IPS-20b (cell line): Measurements from ENCODE around the gene STIMATE.

ENCODE experiments used
- H3K27ac ChIP-seq: one replicate; pipeline ENCODE4 v1.5.1; 2013; ENCODE audit warnings: low read length
- H3K27me3 ChIP-seq: 2 replicates; pipeline ENCODE4 v1.6.1; 2013; ENCODE audit warnings: mild to moderate bottlenecking, low read length, inconsistent platforms; ENCODE audit not compliant: insufficient read depth
- H3K36me3 ChIP-seq: 2 replicates; pipeline ENCODE4 v1.6.1; 2013; ENCODE audit warnings: low read depth, mild to moderate bottlenecking, inconsistent platforms, low read length, moderate library complexity; ENCODE audit not compliant: insufficient read depth
- H3K4me1 ChIP-seq: 2 replicates; pipeline ENCODE4 v1.6.1; 2013; ENCODE audit warnings: mild to moderate bottlenecking, control low read depth, inconsistent platforms, low read length, moderate library complexity; ENCODE audit not compliant: insufficient read depth
- H3K4me3 ChIP-seq: 2 replicates; pipeline ENCODE4 v1.5.1; 2013; ENCODE audit warnings: mild to moderate bottlenecking, low read length, inconsistent platforms
- H3K9ac ChIP-seq: 2 replicates; pipeline ENCODE4 v1.6.1; 2013; ENCODE audit warnings: low read depth, mild to moderate bottlenecking, inconsistent platforms, low read length, moderate library complexity
- H3K9me3 ChIP-seq: 2 replicates; pipeline ENCODE4 v1.6.1; 2013; ENCODE audit warnings: mild to moderate bottlenecking, low read depth, low read length, inconsistent platforms; ENCODE audit not compliant: insufficient read depth

STIMATE gene

DNA sequence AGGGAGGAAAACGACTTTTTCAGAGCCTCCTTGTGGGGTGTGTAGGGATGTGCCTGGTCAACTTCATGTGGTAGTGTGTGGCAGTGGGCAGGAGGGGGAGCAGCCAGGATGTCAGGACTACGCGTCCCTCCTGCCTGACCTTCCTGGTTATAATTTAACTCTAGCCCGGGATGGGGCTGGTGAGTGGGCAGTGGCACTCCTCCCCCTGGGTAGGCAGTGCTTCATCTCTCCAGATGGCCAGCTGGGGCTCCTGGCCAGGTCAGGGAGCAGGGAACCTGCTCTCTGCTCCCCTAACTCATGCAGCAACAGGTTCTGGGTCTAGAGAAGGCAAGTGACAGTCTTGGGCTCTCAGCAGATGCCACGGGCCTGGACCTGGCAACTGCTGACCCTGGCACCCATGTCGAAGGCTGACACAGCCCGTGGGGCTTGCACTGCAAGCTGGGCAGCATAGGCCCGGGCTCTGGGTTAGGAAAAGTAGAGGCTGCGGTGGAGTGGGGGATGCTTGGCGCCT lies 69.4 kb downstream of the STIMATE start:
- H3K27me3 ChIP-seq: no peaks in the 10 kb centered on the region
- H3K4me3 ChIP-seq: no peak overlapping the region
- no peak overlapping the region for H3K27ac ChIP-seq
- no peaks in the 10 kb centered on the region for H3K9me3 ChIP-seq
- no peaks in the 10 kb centered on the region for H3K4me1 ChIP-seq
- no peak overlapping the region for H3K9ac ChIP-seq
- no peaks in the 10 kb centered on the region for H3K36me3 ChIP-seq

DNA sequence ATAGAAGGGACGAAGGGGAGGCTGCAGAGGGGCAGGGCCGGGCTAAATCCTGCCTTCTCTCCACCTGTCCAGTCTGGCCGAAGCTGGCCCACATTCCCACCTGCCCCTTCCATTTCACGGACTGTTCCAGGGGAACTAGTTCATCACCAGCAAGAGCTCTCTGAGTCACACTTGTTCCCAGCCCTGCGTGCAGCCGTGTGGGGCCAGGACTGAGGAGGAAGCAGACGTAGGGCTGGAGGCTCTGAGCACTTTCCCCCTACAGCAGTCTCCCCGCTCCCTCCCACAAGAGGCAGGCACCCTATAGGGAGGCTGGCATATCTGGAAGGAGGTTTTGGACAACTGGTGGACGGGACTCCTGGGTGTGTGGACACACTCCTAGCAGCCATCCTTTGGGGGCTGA lies 69.9 kb downstream of the STIMATE start:
- Histone ChIP-seq H3K27ac (no peak overlapping the region), H3K27me3 (no peaks in the 10 kb centered on the region), H3K4me1 (no peaks in the 10 kb centered on the region), H3K36me3 (no peaks in the 10 kb centered on the region), H3K4me3 (no peak overlapping the region), H3K9me3 (no peaks in the 10 kb centered on the region), H3K9ac (no peak overlapping the region)

DNA sequence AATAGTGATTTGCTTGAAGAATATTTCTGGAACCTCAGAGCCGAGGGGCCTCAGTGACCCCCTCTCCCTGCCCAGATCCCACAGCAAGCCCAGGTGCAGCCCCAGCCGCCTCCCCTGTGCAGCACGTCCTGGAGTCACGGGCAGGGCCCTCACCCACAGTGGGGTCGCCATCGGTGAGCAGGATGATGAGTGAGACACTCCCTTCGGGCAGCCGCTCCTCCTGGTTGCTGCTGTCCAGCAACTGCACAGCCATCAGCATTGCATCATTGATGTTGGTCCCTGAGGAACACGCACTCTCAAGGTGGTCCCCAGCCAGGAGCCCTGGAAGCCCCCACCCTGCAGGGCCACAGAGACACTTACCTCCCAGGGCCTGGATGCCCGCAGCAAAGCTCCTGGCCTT lies 73.3 kb downstream of the STIMATE start:
- Histone ChIP-seq H3K36me3 (no peaks in the 10 kb centered on the region), H3K4me3 (no peak overlapping the region), H3K27ac (no peak overlapping the region), H3K27me3 (no peaks in the 10 kb centered on the region), H3K9ac (no peak overlapping the region), H3K9me3 (no peaks in the 10 kb centered on the region), H3K4me1 (0 out of 2 replicates have a peak, but pooled peaks cover 4% of the 10 kb centered on the region)

DNA sequence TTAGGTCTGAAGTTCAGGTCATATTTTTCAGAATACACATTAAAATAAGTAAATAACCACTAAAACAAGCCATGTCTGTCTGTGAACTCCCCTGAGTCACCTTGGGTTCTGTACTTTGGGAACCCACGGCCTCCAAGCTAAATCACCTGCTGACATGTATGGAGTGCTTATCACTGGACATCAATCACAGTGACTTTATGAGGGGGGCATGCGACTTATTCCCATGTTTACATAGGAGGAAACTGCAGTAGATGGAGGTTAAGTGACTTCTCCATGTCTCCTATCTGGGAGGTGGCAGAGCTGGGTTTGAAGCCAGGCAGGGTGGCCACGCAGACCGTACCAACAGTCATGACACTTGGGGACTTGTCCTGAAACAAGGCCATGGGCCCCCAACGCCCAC lies 75.0 kb downstream of the STIMATE start:
- no peaks in the 10 kb centered on the region for H3K36me3 ChIP-seq
- no peak overlapping the region for H3K9ac ChIP-seq
- no peaks in the 10 kb centered on the region for H3K27me3 ChIP-seq
- H3K4me1 ChIP-seq: 0 out of 2 replicates have a peak, but pooled peaks cover 4% of the 10 kb centered on the region
- H3K27ac ChIP-seq: no peak overlapping the region
- H3K9me3 ChIP-seq: no peaks in the 10 kb centered on the region
- no peak overlapping the region for H3K4me3 ChIP-seq

DNA sequence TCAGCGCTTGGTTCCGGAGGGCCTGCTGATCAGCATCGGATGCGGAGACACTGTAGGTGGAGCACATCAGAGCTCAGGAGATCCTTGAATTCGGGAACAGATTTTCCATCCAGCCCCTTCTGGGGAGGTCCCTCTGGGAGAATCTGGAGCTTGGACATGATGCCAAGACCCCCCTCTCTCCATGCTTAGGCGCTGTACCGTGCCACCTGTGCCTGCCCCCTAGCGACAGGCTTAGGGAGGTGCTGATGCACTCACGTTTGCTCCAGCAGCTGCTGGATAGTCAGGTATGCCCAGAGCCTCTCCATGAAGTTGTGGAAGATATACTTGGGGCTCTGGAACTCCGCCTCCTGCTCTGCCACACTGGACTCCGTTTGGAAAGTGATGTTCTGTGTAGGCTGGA lies 76.6 kb downstream of the STIMATE start:
- H3K9ac ChIP-seq: no peak overlapping the region

DNA sequence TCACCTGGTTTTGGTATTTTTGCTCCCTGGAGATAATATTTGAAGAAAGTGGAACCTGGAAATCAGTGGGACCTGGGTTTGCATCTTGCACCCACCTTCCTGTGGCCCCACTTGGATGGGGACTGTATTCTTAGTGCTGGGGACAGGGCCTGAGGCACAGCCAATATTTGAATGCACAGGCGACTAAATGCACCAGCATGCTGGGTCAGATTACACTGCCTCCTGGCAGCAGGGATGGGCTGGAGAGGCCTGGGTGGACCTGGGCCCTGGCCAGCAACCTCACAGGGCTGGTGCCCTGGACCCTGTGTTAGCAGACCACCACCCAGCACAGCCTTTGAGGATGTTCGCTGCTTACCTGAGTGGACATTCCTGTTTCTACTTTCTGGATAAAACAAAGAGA lies 77.4 kb downstream of the STIMATE start:
- Histone ChIP-seq H3K27ac (no peak overlapping the region), H3K9ac (no peak overlapping the region), H3K4me1 (0 out of 2 replicates have a peak, but pooled peaks cover 4% of the 10 kb centered on the region)

More for the DNA sequence above, 76.6 kb downstream of the STIMATE start:
- 0 out of 2 replicates have a peak, but pooled peaks cover 4% of the 10 kb centered on the region for H3K4me1 ChIP-seq
- no peak overlapping the region for H3K4me3 ChIP-seq
- H3K36me3 ChIP-seq: no peaks in the 10 kb centered on the region
- no peaks in the 10 kb centered on the region for H3K27me3 ChIP-seq
- no peaks in the 10 kb centered on the region for H3K9me3 ChIP-seq
- no peak overlapping the region for H3K27ac ChIP-seq

DNA sequence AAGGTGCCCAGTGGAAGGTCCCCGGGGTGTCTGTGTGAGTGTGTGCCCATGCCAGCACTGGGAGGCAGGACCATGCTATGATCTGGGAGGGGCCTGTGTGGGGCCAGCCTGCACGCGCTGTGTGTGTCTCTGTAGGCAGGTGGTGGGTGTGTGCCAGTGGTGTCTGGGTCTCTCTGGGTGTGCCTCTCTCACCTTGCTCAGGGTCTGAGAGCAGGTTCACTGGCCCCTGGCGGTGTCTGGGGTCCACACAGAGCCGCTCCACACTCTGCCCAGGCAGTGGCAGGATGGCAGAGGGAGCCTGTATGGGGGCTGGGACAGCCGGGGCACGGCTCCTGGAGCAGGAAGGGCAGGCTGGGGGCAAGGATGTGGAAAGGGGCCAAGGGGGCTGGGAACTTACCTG lies 79.5 kb downstream of the STIMATE start:
- Histone ChIP-seq H3K27ac (no peak overlapping the region), H3K4me1 (0 out of 2 replicates have a peak, but pooled peaks cover 4% of the 10 kb centered on the region), H3K9me3 (no peaks in the 10 kb centered on the region), H3K27me3 (no peaks in the 10 kb centered on the region), H3K4me3 (no peak overlapping the region), H3K9ac (no peak overlapping the region), H3K36me3 (no peaks in the 10 kb centered on the region)

More for the DNA sequence above, 77.4 kb downstream of the STIMATE start:
- no peak overlapping the region for H3K4me3 ChIP-seq
- no peaks in the 10 kb centered on the region for H3K27me3 ChIP-seq
- H3K9me3 ChIP-seq: no peaks in the 10 kb centered on the region
- H3K36me3 ChIP-seq: no peaks in the 10 kb centered on the region

DNA sequence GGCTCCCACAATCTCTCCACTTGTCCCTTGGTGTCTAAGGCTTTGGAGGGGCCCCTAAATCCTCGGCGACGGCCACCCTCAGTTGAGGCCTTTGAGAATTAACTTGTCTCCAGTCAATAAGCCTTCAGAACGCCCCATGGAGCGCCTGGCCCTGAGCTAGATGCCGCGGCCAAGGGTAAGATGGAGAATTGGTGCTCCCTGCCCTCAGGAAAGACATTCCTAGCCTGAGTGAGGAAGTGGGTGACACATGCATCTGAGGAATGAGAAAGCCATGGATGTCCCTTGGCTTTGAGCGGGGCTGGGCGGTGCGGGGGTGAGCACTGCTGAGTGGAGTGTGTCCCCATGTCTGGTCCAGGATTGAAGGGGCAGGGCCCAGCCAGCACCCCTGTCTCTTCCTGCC lies 80.1 kb downstream of the STIMATE start:
- Histone ChIP-seq H3K4me1 (0 out of 2 replicates have a peak, but pooled peaks cover 4% of the 10 kb centered on the region), H3K27ac (no peak overlapping the region), H3K27me3 (no peaks in the 10 kb centered on the region), H3K36me3 (no peaks in the 10 kb centered on the region), H3K9ac (no peak overlapping the region), H3K9me3 (no peaks in the 10 kb centered on the region), H3K4me3 (no peak overlapping the region)

DNA sequence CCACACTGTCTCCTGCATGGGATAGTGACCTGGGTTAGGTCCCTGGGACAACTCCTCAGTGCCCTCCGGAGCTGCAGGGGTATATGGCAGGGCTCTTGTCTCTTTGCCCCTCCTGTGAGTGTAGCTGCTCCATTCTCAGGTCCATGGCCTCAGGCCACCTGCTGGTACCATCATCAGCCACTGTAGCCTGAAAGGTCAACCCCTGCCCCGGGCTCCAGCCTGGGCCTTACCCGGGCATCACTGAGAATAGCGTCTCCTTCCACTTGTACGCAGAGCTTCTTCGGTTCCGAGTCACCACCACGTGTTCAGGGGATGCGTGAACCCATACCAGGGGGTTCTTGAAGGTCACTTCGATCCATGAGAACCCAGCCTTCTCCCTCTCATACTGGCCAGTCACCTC lies 80.7 kb downstream of the STIMATE start:
- Histone ChIP-seq H3K4me1 (0 out of 2 replicates have a peak, but pooled peaks cover 4% of the 10 kb centered on the region), H3K4me3 (no peak overlapping the region), H3K27ac (no peak overlapping the region), H3K36me3 (no peaks in the 10 kb centered on the region), H3K9me3 (no peaks in the 10 kb centered on the region), H3K27me3 (no peaks in the 10 kb centered on the region), H3K9ac (no peak overlapping the region)

DNA sequence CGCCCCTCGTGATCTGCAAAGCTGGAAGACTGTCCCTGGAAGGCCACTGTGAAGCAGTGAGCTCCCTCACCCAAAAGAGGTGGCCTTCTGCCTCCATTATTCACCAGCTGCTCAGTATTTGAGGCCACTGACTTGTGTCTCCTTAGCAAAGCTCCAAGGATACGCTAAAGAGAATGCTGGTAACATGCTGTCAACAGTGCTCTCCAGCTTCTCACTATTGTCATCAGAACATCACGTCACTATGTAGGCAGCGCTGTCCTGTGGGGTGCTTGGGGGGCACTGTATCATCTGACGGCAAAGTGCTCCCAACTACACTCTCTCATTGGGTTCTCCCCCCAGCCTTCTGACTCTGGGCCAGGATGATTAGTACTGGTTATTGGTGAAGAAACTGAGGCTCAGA lies 81.1 kb downstream of the STIMATE start:
- no peaks in the 10 kb centered on the region for H3K9me3 ChIP-seq
- H3K27ac ChIP-seq: no peak overlapping the region
- H3K9ac ChIP-seq: no peak overlapping the region
- no peaks in the 10 kb centered on the region for H3K36me3 ChIP-seq
- no peak overlapping the region for H3K4me3 ChIP-seq
- H3K4me1 ChIP-seq: 0 out of 2 replicates have a peak, but pooled peaks cover 4% of the 10 kb centered on the region
- no peaks in the 10 kb centered on the region for H3K27me3 ChIP-seq

DNA sequence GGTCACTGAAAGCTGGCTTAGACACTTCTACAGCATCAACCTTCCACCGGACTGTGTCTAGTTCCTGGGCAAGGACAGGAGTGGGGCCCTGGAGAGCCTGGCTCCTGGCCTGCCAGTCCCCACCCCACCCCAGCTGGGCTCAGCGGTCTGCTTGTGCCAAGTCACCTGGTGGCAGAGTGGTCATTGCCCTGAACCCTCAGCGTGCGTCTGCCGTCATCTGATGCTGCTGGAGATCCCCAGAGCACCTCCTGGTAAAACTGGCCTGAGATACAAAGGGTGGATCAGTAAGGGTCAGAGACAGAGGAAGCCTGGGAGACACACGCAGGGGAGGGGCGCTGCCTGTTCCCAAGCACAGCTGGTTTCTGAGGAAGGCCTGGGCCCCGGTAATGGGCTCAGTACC lies 83.5 kb downstream of the STIMATE start:
- Histone ChIP-seq H3K9ac (no peak overlapping the region), H3K27ac (no peak overlapping the region), H3K27me3 (no peaks in the 10 kb centered on the region), H3K4me1 (no peaks in the 10 kb centered on the region), H3K36me3 (no peaks in the 10 kb centered on the region), H3K9me3 (no peaks in the 10 kb centered on the region), H3K4me3 (no peak overlapping the region)

DNA sequence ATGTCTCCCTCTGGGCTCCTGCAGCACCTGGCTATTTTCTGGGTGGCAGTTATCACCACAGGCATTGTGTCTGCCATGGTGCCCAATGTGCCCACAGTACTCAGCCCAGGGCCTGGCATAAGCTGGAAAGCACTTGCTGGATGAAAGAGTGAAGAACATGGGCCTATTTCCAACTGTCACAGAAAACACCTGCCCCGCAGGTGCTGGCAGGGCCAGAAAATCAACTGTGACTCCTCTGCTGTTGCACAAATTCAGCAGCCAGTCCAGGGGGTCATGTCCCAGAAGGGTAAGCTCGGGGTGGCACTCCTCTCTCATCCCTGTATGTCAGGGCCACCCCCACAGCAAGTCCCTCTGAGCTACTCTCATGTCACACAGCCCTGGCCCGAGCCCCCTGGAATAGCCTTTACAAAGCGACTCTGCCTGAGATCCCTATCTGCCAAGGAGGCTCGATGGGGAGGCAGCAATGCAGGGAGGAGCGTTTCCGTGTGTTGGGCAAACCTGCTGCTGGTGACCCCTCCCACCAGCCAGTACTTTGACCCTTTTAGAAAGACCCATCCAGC lies 85.8 kb downstream of the STIMATE start:
- H3K9me3 ChIP-seq: no peaks in the 10 kb centered on the region
- H3K27me3 ChIP-seq: no peaks in the 10 kb centered on the region
- no peak overlapping the region for H3K9ac ChIP-seq
- no peak overlapping the region for H3K4me3 ChIP-seq
- H3K4me1 ChIP-seq: no peaks in the 10 kb centered on the region
- no peaks in the 10 kb centered on the region for H3K36me3 ChIP-seq
- H3K27ac ChIP-seq: no peak overlapping the region
